ENCODE results near the gene IGFBP1. TPM values are rescaled to one million over a fixed set of nuclear protein-coding genes. Genes with fewer than 3 reads are reported as not detected.

The IGFBP1 gene
- total and polyA plus RNA-seq, 2 donors: 0.05 to 17.2 TPM

DNA sequence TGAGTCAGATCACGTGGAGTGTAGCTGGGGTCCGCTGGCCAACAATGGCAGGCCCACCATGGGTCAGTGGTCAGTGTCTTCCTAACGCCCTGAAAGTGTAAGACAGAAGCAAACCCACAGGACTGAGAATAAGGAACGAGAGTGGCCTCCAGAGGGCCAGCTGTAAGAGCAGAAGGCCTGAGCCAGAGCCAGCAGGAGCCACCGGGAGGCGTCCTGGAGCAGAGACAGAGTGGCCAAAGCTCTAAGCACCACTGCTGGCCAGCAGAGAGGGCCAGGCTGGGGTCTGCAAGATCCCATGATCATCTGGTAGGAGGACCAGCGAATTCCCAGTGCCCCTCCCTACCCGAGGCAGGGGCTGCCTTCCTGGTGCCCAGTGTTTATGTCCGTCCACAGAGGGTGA lies 24.6 kb upstream of the IGFBP1 start:
- H3K27me3 ChIP-seq (ENCODE audit: control insufficient read depth in 2 of 2, insufficient read depth in 1 of 2, low read length in 1 of 2): no peaks in the 10 kb centered on the region
- H3K9me3 ChIP-seq (ENCODE audit: control insufficient read depth in 2 of 2, insufficient read depth in 1 of 2, low read length in 1 of 2): no peaks in the 10 kb centered on the region
- no peaks in the 10 kb centered on the region for H3K4me1 ChIP-seq (ENCODE audit: control insufficient read depth in 2 of 2, insufficient read depth in 2 of 2, low read length in 2 of 2)
- WGBS: 82% methylated on average over 9 of the region's 9 CpGs
- no peaks in the 10 kb centered on the region for H3K36me3 ChIP-seq (ENCODE audit: control insufficient read depth in 2 of 2, insufficient read depth in 2 of 2, low read length in 1 of 2)
- H3K27ac ChIP-seq (ENCODE audit: low read depth in 1 of 2, low read length in 1 of 2): no peak overlapping the region
- no peak overlapping the region for H3K4me3 ChIP-seq (ENCODE audit: low read length in 2 of 2)
- DNase-seq (ENCODE audit: low read depth in 6 of 9, low spot score in 9 of 9): no peak

DNA sequence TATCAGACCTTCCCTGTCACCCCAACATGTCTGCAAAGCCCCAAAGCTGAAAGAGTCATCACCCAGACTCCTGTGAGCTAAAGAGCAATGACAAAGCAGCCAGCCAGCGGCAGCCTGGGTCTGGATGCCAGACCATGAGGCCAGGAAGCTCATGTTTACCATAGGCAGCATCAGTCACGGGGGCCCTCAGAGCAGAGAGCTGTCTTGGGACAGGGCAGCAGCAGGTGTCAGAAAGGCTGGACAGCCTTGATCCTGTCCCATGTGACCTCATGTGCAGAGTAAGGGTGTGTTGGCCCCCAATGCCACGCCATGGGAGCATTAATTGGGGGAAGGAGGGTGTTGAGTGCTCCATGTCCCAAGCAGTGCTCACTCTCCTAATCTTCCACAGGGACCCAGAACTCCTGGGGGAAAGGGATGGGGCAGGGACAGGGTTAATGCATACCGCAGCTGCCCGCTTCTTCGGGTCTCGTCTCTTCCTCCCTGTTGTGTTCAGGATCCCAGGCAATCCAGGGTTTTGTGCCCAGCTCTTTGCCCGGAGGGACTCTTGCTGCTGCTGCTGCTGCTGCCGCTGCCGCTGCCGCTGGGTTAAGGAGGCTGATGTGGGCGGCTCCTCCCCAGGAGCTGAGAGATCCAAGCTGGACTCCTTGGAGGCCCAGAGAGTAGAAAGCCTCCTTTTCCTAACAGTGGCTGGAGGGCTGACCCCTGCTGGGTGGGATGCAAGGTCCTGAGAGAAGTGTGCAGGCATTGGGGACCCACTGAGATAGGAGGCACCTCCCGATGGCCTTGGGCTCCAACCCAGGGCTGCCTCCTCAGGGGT lies 22.5 kb upstream of the IGFBP1 start:
- WGBS: 89% methylated on average over 13 of the region's 13 CpGs
- Histone ChIP-seq H3K36me3 (ENCODE audit: control insufficient read depth in 2 of 2, insufficient read depth in 2 of 2, low read length in 1 of 2) (no peaks in the 10 kb centered on the region), H3K4me3 (ENCODE audit: low read length in 2 of 2) (no peak overlapping the region), H3K27ac (ENCODE audit: low read depth in 1 of 2, low read length in 1 of 2) (no peak overlapping the region), H3K4me1 (ENCODE audit: control insufficient read depth in 2 of 2, insufficient read depth in 2 of 2, low read length in 2 of 2) (no peaks in the 10 kb centered on the region), H3K9me3 (ENCODE audit: control insufficient read depth in 2 of 2, insufficient read depth in 1 of 2, low read length in 1 of 2) (no peaks in the 10 kb centered on the region), H3K27me3 (ENCODE audit: control insufficient read depth in 2 of 2, insufficient read depth in 1 of 2, low read length in 1 of 2) (no peaks in the 10 kb centered on the region)
- DNase-seq (ENCODE audit: low read depth in 6 of 9, low spot score in 9 of 9): no peak

GRCh38 chr7:45867471-45867870 lies 20.8 kb upstream of the IGFBP1 start:
- 92% methylated on average over 2 of the region's 2 CpGs for WGBS
- no peak for DNase-seq (ENCODE audit: low read depth in 6 of 9, low spot score in 9 of 9)
- no peaks in the 10 kb centered on the region for H3K27me3 ChIP-seq (ENCODE audit: control insufficient read depth in 2 of 2, insufficient read depth in 1 of 2, low read length in 1 of 2)
- no peak overlapping the region for H3K27ac ChIP-seq (ENCODE audit: low read depth in 1 of 2, low read length in 1 of 2)
- H3K4me3 ChIP-seq (ENCODE audit: low read length in 2 of 2): no peak overlapping the region
- no peaks in the 10 kb centered on the region for H3K36me3 ChIP-seq (ENCODE audit: control insufficient read depth in 2 of 2, insufficient read depth in 2 of 2, low read length in 1 of 2)
- no peaks in the 10 kb centered on the region for H3K4me1 ChIP-seq (ENCODE audit: control insufficient read depth in 2 of 2, insufficient read depth in 2 of 2, low read length in 2 of 2)
- no peaks in the 10 kb centered on the region for H3K9me3 ChIP-seq (ENCODE audit: control insufficient read depth in 2 of 2, insufficient read depth in 1 of 2, low read length in 1 of 2)

DNA sequence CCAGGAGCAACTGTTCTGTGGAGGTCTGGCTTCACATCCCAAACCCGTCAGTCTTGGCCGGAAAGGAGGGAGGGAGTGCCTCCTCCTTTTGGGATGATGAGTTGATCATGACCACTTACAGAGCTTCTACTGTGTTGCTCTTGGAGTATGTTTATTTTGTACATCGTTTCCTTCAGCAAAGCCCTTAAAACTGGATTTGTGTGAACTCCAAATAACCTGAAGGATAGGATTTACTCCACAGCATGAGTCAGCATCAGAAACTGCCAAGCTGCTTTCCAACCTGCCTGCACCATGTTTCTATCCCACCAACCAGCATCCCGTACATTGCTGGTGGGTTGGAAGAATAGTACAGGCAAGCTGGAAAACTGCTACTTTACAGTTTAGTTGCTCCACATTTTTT lies 18.9 kb upstream of the IGFBP1 start:
- WGBS: 90% methylated on average over 4 of the region's 4 CpGs

DNA sequence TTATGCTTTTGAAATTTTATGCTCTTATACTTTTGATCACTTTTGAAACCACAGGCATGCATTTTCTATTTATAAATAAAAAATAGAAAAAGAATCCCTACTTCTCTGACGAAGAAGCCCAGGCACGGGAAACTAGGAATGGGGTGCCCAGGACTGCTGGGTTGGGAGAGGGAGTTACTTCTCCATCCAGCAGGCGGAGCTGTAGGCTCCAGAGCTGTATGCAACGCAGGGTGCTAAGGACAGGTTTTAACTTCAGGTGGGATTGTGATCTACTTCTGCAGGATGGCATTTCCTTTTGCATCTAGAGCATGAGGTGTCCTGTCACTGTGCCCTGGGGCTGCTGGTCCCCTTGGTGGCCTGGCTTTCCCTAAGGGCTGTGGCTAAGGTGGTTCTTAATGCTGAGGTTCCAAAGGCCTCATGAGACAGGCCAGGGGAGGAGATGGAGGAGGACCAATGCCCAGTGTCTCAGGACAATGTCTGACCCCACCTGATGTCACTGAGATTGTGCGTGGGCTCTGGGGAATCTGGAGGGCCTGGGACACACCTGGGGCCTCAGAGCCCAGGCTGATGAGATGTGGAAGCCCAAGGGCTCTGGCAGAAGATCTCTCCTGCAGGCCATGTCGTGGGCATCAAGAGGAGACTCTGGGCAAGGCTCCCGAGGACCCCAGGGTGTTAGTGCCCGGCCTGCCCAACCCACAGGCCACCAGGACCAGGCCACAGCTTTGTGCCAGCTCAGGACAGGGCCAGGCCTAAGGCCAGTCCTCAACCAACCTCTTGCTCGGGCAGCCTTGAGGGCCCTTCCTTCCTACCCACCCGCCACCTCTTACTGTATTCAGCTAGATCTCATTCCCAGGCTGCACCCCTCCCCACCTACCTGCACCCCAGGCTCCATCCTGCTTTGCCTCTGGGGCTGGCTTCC lies 15.9 kb upstream of the IGFBP1 start:
- H3K36me3 ChIP-seq (ENCODE audit: control insufficient read depth in 2 of 2, insufficient read depth in 2 of 2, low read length in 1 of 2): no peaks in the 10 kb centered on the region
- DNase-seq (ENCODE audit: low read depth in 6 of 9, low spot score in 9 of 9): no peak

More for the DNA sequence above, 18.9 kb upstream of the IGFBP1 start:
- Histone ChIP-seq H3K27ac (ENCODE audit: low read depth in 1 of 2, low read length in 1 of 2) (no peak overlapping the region), H3K4me3 (ENCODE audit: low read length in 2 of 2) (no peak overlapping the region), H3K27me3 (ENCODE audit: control insufficient read depth in 2 of 2, insufficient read depth in 1 of 2, low read length in 1 of 2) (no peaks in the 10 kb centered on the region), H3K9me3 (ENCODE audit: control insufficient read depth in 2 of 2, insufficient read depth in 1 of 2, low read length in 1 of 2) (peaks cover 0 to 2% of the 10 kb centered on the region in 2 donors), H3K36me3 (ENCODE audit: control insufficient read depth in 2 of 2, insufficient read depth in 2 of 2, low read length in 1 of 2) (no peaks in the 10 kb centered on the region), H3K4me1 (ENCODE audit: control insufficient read depth in 2 of 2, insufficient read depth in 2 of 2, low read length in 2 of 2) (no peaks in the 10 kb centered on the region)
- no peak for DNase-seq (ENCODE audit: low read depth in 6 of 9, low spot score in 9 of 9)

DNA sequence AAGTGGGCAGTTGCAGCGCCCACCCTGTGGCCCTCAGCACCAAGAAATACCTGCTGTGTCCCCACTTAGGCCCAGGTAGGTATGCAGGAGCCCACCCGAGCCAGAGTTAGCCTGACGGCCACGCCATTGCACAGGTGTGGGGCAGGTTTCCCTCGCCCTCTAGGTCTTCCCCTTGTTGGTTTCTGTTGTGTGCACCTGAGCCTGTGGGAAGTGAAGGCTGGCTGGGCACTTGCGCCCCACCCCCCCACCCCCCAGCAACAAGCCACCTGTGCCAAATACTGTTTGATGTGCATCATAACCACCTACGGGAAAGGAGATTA lies 15.3 kb upstream of the IGFBP1 start, which contains the start of gene CCDC201:
Gene CCDC201, minus strand, starts transcription at position 48 of the 320 bp plus-strand sequence. CDS start 75 bp downstream, outside the sequence.
- 93% methylated on average over 7 of the region's 7 CpGs for WGBS
- Histone ChIP-seq H3K27ac (ENCODE audit: low read depth in 1 of 2, low read length in 1 of 2) (no peak within 1 kb of the TSS), H3K9me3 (ENCODE audit: control insufficient read depth in 2 of 2, insufficient read depth in 1 of 2, low read length in 1 of 2) (peaks cover 0 to 2% of the 10 kb centered on the region in 2 donors), H3K4me3 (ENCODE audit: low read length in 2 of 2) (no peak within 1 kb of the TSS), H3K4me1 (ENCODE audit: control insufficient read depth in 2 of 2, insufficient read depth in 2 of 2, low read length in 2 of 2) (no peaks in the 10 kb centered on the region), H3K27me3 (ENCODE audit: control insufficient read depth in 2 of 2, insufficient read depth in 1 of 2, low read length in 1 of 2) (no peaks in the 10 kb centered on the region), H3K36me3 (ENCODE audit: control insufficient read depth in 2 of 2, insufficient read depth in 2 of 2, low read length in 1 of 2) (no peaks in the 10 kb centered on the region)
- DNase-seq (ENCODE audit: low read depth in 6 of 9, low spot score in 9 of 9): no peak

More for the DNA sequence above, 15.9 kb upstream of the IGFBP1 start:
- no peak overlapping the region for H3K27ac ChIP-seq (ENCODE audit: low read depth in 1 of 2, low read length in 1 of 2)
- H3K9me3 ChIP-seq (ENCODE audit: control insufficient read depth in 2 of 2, insufficient read depth in 1 of 2, low read length in 1 of 2): peaks cover 0 to 2% of the 10 kb centered on the region in 2 donors
- H3K4me1 ChIP-seq (ENCODE audit: control insufficient read depth in 2 of 2, insufficient read depth in 2 of 2, low read length in 2 of 2): no peaks in the 10 kb centered on the region
- H3K4me3 ChIP-seq (ENCODE audit: low read length in 2 of 2): no peak overlapping the region
- no peaks in the 10 kb centered on the region for H3K27me3 ChIP-seq (ENCODE audit: control insufficient read depth in 2 of 2, insufficient read depth in 1 of 2, low read length in 1 of 2)
- WGBS: 75% methylated on average over 10 of the region's 10 CpGs

GRCh38 chr7:45873355-45873754 lies 14.9 kb upstream of the IGFBP1 start:
- H3K9me3 ChIP-seq (ENCODE audit: control insufficient read depth in 2 of 2, insufficient read depth in 1 of 2, low read length in 1 of 2): peaks cover 0 to 2% of the 10 kb centered on the region in 2 donors
- WGBS: 85% methylated on average over 6 of the region's 6 CpGs
- H3K27me3 ChIP-seq (ENCODE audit: control insufficient read depth in 2 of 2, insufficient read depth in 1 of 2, low read length in 1 of 2): no peaks in the 10 kb centered on the region
- no peaks in the 10 kb centered on the region for H3K36me3 ChIP-seq (ENCODE audit: control insufficient read depth in 2 of 2, insufficient read depth in 2 of 2, low read length in 1 of 2)
- no peak overlapping the region for H3K4me3 ChIP-seq (ENCODE audit: low read length in 2 of 2)
- no peak for DNase-seq (ENCODE audit: low read depth in 6 of 9, low spot score in 9 of 9)
- H3K27ac ChIP-seq (ENCODE audit: low read depth in 1 of 2, low read length in 1 of 2): no peak overlapping the region
- no peaks in the 10 kb centered on the region for H3K4me1 ChIP-seq (ENCODE audit: control insufficient read depth in 2 of 2, insufficient read depth in 2 of 2, low read length in 2 of 2)

DNA sequence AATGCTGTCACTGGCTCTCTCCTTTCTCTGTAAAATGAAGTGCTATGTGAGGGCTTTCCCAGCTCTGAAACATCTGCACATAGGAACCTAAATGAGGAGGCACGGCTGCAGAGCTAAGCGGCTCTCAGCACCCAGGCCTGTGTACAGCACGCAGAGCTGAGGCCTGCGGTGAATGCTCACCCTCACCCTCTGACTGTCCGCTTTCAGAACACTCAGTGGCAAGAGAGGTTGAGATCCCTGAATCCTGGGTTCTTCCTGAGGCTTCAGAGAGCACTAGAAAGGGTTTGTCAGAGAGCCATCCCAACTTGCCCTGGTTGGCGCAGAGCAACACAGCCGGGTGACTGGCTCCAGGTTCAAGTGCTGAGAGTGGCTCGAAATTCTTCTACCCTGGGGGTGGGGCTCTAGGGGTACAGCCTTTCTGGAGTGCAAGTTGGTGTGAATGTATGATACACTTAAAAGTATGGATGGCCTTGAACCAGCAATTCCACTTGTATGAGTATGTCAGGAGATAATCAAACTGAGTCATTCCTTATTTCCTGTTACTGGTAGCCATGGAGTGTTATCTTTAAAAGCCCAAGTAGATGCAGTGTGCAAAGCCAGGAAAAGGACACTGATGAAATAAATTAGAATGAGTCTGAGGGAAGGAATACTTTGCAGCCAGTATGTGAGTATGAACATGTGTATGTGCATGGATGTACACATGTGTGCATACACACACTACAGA lies 13.7 kb upstream of the IGFBP1 start:
- no peaks in the 10 kb centered on the region for H3K27me3 ChIP-seq (ENCODE audit: control insufficient read depth in 2 of 2, insufficient read depth in 1 of 2, low read length in 1 of 2)
- no peak overlapping the region for H3K27ac ChIP-seq (ENCODE audit: low read depth in 1 of 2, low read length in 1 of 2)
- WGBS: 96% methylated on average over 8 of the region's 8 CpGs
- no peaks in the 10 kb centered on the region for H3K36me3 ChIP-seq (ENCODE audit: control insufficient read depth in 2 of 2, insufficient read depth in 2 of 2, low read length in 1 of 2)
- H3K9me3 ChIP-seq (ENCODE audit: control insufficient read depth in 2 of 2, insufficient read depth in 1 of 2, low read length in 1 of 2): peaks cover 0 to 2% of the 10 kb centered on the region in 2 donors
- H3K4me1 ChIP-seq (ENCODE audit: control insufficient read depth in 2 of 2, insufficient read depth in 2 of 2, low read length in 2 of 2): no peaks in the 10 kb centered on the region
- no peak for DNase-seq (ENCODE audit: low read depth in 6 of 9, low spot score in 9 of 9)
- H3K4me3 ChIP-seq (ENCODE audit: low read length in 2 of 2): no peak overlapping the region
